ENCODE measurements around the gene RBM47. TPM values are rescaled to one million over a fixed set of nuclear protein-coding genes. Genes with fewer than 3 reads are reported as not detected.

RBM47 gene
- total RNA-seq, 1 experiment from 2014 or later, result 78.0 TPM

DNA sequence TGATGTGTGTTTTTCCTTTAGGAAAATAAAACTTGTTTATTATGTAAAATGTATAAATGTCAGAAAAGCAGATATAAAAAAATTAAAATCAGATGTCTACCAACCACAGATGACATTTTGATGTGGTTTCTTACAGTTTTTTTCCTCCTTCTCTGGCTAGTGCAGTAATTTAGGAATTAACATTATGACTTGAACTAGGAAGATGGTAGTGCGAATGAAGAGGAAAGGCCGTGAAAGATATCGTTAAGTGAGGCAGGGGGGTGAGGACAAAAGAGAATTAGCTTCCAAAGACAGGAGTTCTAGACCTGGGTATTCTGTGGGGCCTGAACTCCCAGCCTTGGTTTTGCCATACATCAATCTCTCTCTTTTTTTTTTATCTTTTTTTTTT is 98.0 kb downstream of the RBM47 start:
- no peak for TF ChIP-seq EZH2 (IDR thresholded peaks at IDR 0.05; ENCODE audit: low read depth)
- TF ChIP-seq, protein P1, sequence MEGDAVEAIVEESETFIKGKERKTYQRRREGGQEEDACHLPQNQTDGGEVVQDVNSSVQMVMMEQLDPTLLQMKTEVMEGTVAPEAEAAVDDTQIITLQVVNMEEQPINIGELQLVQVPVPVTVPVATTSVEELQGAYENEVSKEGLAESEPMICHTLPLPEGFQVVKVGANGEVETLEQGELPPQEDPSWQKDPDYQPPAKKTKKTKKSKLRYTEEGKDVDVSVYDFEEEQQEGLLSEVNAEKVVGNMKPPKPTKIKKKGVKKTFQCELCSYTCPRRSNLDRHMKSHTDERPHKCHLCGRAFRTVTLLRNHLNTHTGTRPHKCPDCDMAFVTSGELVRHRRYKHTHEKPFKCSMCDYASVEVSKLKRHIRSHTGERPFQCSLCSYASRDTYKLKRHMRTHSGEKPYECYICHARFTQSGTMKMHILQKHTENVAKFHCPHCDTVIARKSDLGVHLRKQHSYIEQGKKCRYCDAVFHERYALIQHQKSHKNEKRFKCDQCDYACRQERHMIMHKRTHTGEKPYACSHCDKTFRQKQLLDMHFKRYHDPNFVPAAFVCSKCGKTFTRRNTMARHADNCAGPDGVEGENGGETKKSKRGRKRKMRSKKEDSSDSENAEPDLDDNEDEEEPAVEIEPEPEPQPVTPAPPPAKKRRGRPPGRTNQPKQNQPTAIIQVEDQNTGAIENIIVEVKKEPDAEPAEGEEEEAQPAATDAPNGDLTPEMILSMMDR (conservative IDR thresholded peaks at IDR 0.05), result no peak
- no peak overlapping the region for H3K4me3 ChIP-seq
- ChIA-PET CTCF (interaction anchor here (0.6 to 0.7 kb wide), 2 partner anchors 9 to 476 kb away, joined by 6 to 9 read pairs; no protein-coding TSS in a partner anchor), POLR2A (ENCODE audit: unreplicated experiment) (no interaction called here)
- no peaks in the 10 kb centered on the region for H3K9me3 ChIP-seq (ENCODE audit: insufficient read depth, low read depth)
- H4K20me1 ChIP-seq (ENCODE audit: insufficient read depth), result peaks cover 3% of the 10 kb centered on the region; the same call in 1 of the 2 replicates
- no peaks in the 10 kb centered on the region for H3K9me2 ChIP-seq (ENCODE audit: insufficient read depth)
- peaks cover 5% of the 10 kb centered on the region; the same call in 1 of the 2 replicates for H3K36me3 ChIP-seq (ENCODE audit: low read depth)
- intact Hi-C loops (cut with micrococcal nuclease; ENCODE audit: unreplicated experiment), result no loop called here
- peaks cover 6% of the 10 kb centered on the region for H3K4me1 ChIP-seq (replicated peaks; ENCODE audit: insufficient read depth)
- H3K27ac ChIP-seq, result no peak overlapping the region
- peaks cover 34% of the 10 kb centered on the region; the same call in 1 of the 2 replicates for H3F3A ChIP-seq (ENCODE audit: insufficient read depth, low read depth)
- no peaks in the 10 kb centered on the region for H3K27me3 ChIP-seq (ENCODE audit: insufficient read depth, low read depth)
- no peak overlapping the region for H2AFZ ChIP-seq
- no TSS peak for BruUV-seq (replicated peaks)
- DNase-seq, result no peak
- peaks cover 49% of the 10 kb centered on the region for H3K79me2 ChIP-seq (ENCODE audit: low read depth)
- no peak overlapping the region for H3K4me2 ChIP-seq

GRCh38 chr4:40530961-40531635 is 98.6 kb downstream of the RBM47 start:
- TF ChIP-seq, protein P1 (conservative IDR thresholded peaks at IDR 0.05), result no peak
- TF ChIP-seq EZH2 (IDR thresholded peaks at IDR 0.05; ENCODE audit: low read depth), result no peak
- Histone ChIP-seq H3K9me2 (ENCODE audit: insufficient read depth) (no peaks in the 10 kb centered on the region), H2AFZ (no peak overlapping the region), H3K27ac (no peak overlapping the region), H3K79me2 (ENCODE audit: low read depth) (peaks cover 46% of the 10 kb centered on the region), H3K9me3 (ENCODE audit: insufficient read depth, low read depth) (no peaks in the 10 kb centered on the region), H3K27me3 (ENCODE audit: insufficient read depth, low read depth) (no peaks in the 10 kb centered on the region), H3K4me2 (no peak overlapping the region), H4K20me1 (ENCODE audit: insufficient read depth) (no peaks in the 10 kb centered on the region; the same call in 1 of the 2 replicates), H3K4me3 (no peak overlapping the region), H3K4me1 (replicated peaks; ENCODE audit: insufficient read depth) (peaks cover 11% of the 10 kb centered on the region), H3F3A (ENCODE audit: insufficient read depth, low read depth) (peaks cover 39% of the 10 kb centered on the region; the same call in 1 of the 2 replicates), H3K36me3 (ENCODE audit: low read depth) (peaks cover under 1% of the 10 kb centered on the region; the same call in 1 of the 2 replicates)
- ChIA-PET CTCF (interaction anchor here (0.6 kb wide), 1 partner anchor 10 kb away, joined by 6 read pairs; no protein-coding TSS in a partner anchor), POLR2A (ENCODE audit: unreplicated experiment) (no interaction called here)
- no TSS peak for BruUV-seq (replicated peaks)
- intact Hi-C loops (cut with micrococcal nuclease; ENCODE audit: unreplicated experiment), result no loop called here
- no peak for DNase-seq

- no peaks in the 10 kb centered on the region for H3K27me3 ChIP-seq (ENCODE audit: insufficient read depth, low read depth)
- no peaks in the 10 kb centered on the region for H3K9me3 ChIP-seq (ENCODE audit: insufficient read depth, low read depth)
- peak overlapping the region; percentile 92 for H3K27ac ChIP-seq
- H3F3A ChIP-seq (ENCODE audit: insufficient read depth, low read depth), result peaks cover 48% of the 10 kb centered on the region; the same call in 1 of the 2 replicates
- H3K4me1 ChIP-seq (replicated peaks; ENCODE audit: insufficient read depth), result peaks cover 25% of the 10 kb centered on the region
- H2AFZ ChIP-seq, result no peak overlapping the region
- H3K79me2 ChIP-seq (ENCODE audit: low read depth), result peaks cover 63% of the 10 kb centered on the region
- H3K9me2 ChIP-seq (ENCODE audit: insufficient read depth), result no peaks in the 10 kb centered on the region
- TF ChIP-seq, protein P1 (conservative IDR thresholded peaks at IDR 0.05), result no peak
- no peak for TF ChIP-seq EZH2 (IDR thresholded peaks at IDR 0.05; ENCODE audit: low read depth)
- no peaks in the 10 kb centered on the region for H4K20me1 ChIP-seq (ENCODE audit: insufficient read depth)
- intact Hi-C loops (cut with micrococcal nuclease; ENCODE audit: unreplicated experiment), result loop anchor here (1.0 kb wide), 1 partner anchor 11 kb away; no protein-coding TSS in a partner anchor
- peak overlapping the region; percentile 68 for H3K4me2 ChIP-seq
- DNase-seq, result no peak
- no peak overlapping the region; the same call in 1 of the 2 replicates for H3K4me3 ChIP-seq
- H3K36me3 ChIP-seq (ENCODE audit: low read depth), result peaks cover 8% of the 10 kb centered on the region
- POLR2A ChIA-PET (ENCODE audit: unreplicated experiment), result interaction anchor here (0.6 kb wide), 2 partner anchors 54 to 731 kb away, joined by 4 to 23 read pairs; no protein-coding TSS in a partner anchor
- no TSS peak for BruUV-seq (replicated peaks)
- CTCF ChIA-PET, result interaction anchor here (0.6 to 0.7 kb wide), 4 partner anchors 39 to 1638 kb away, joined by 4 to 8 read pairs (median 6); no protein-coding TSS in a partner anchor
Measured at GRCh38 chr4:40526741-40527140, 102.9 kb downstream of the RBM47 start.
